GM12878 (cell line): ENCODE measurements around the gene CLPX. TPM values are rescaled to one million over a fixed set of nuclear protein-coding genes. Genes with fewer than 3 reads are reported as not detected.

Experiments used
- ATAC-seq: fragments of 200-7000 bp; cut with Tn5 transposase; 3 replicates; pipeline ENCODE4 v1.9.1; 2020; ENCODE audit warnings: mild to moderate bottlenecking, moderate library complexity
- BruUV-seq: library from RNA; stranded (reverse); fragments of 400-500 nt; replicated peaks from 2 replicates; lab custom pipeline; 2021; lab: Mats Ljungman, UMichigan
- CTCF ChIA-PET: fragments of 300-600 bp; sonication (Branson Sonifier 250); formaldehyde crosslinking; extraction: SDS; loops from one replicate; lab custom pipeline; 2021; ENCODE audit warnings: inconsistent platforms; lab: Yijun Ruan, JAX
- POLR2A ChIA-PET: fragments of 350-600 bp; formaldehyde crosslinking; extraction: SDS; loops from one replicate; lab custom pipeline; 2021; ENCODE audit warnings: inconsistent platforms; lab: Charles Lee
- RAD21 ChIA-PET: fragments of 300-600 bp; sonication (Branson Sonifier 250); formaldehyde crosslinking; loops from one replicate; lab custom pipeline; 2023; ENCODE audit warnings: antibody characterized with exemption; ENCODE audit not compliant: unreplicated experiment; lab: Charles Lee
- SMC1A ChIA-PET: fragments of 300-600 bp; sonication (Branson Sonifier 250); formaldehyde crosslinking; loops from one replicate; lab custom pipeline; 2023; ENCODE audit not compliant: unreplicated experiment, uncharacterized antibody; lab: Charles Lee
- DNase-seq: peaks from one replicate; pipeline ENCODE4 v3.0.0-alpha.2; 2011; ENCODE audit warnings: low read depth, low spot score
- FAIRE-seq: peaks from 3 replicates; lab custom pipeline; 2011; peaks lifted over from hg19 to GRCh38; lab: Jason Lieb, UNC
- H2AFZ ChIP-seq: 2 replicates; pipeline ENCODE4 v1.6.0; 2011; ENCODE audit warnings: low read depth, low read length, control low read depth; ENCODE audit not compliant: control insufficient read depth
- H3K27ac ChIP-seq: 2 replicates; pipeline ENCODE4 v1.5.1; 2011; ENCODE audit warnings: control low read depth; ENCODE audit not compliant: control insufficient read depth, insufficient read depth
- H3K27me3 ChIP-seq, 2 experiments: replicated peaks in 1 of 2; 2 replicates each; pipeline versions ENCODE4 v1.6.0 to v1.6.1; 2011; ENCODE audit warnings: low read length in 1 of 2; ENCODE audit not compliant: control insufficient read depth in 2 of 2, insufficient read depth in 2 of 2
- H3K36me3 ChIP-seq, 2 experiments: 2 replicates each; pipeline ENCODE4 v1.5.1; 2011; ENCODE audit warnings: low read length in 1 of 2; ENCODE audit not compliant: control insufficient read depth in 2 of 2, insufficient read depth in 2 of 2
- H3K4me1 ChIP-seq: 2 replicates; pipeline ENCODE4 v1.6.1; 2011; ENCODE audit warnings: mild to moderate bottlenecking, low read length, moderate library complexity, mixed read lengths; ENCODE audit not compliant: control insufficient read depth, insufficient read depth
- H3K4me2 ChIP-seq: 2 replicates; pipeline ENCODE4 v1.6.0; 2011; ENCODE audit warnings: control low read depth; ENCODE audit not compliant: control insufficient read depth, insufficient read depth
- H3K4me3 ChIP-seq: fragments of 200-600 bp; sonication (generic); 2 replicates; pipeline ENCODE4 v1.5.1; 2016
- H3K79me2 ChIP-seq: 2 replicates; pipeline ENCODE4 v1.6.0; 2011; ENCODE audit warnings: low read length; ENCODE audit not compliant: control insufficient read depth, insufficient read depth
- H3K9ac ChIP-seq: 2 replicates; pipeline ENCODE4 v1.8.0; 2011; ENCODE audit warnings: low read length, control low read depth, mixed read lengths; ENCODE audit not compliant: control insufficient read depth, insufficient read depth
- H3K9me3 ChIP-seq: replicated peaks from 3 replicates; pipeline ENCODE4 v1.5.1; 2011; ENCODE audit warnings: mild to moderate bottlenecking, low read length; ENCODE audit not compliant: control insufficient read depth, insufficient read depth
- H4K20me1 ChIP-seq: 2 replicates; pipeline ENCODE4 v1.6.0; 2011; ENCODE audit not compliant: control insufficient read depth, insufficient read depth
- CHD1 ChIP-seq: IDR thresholded peaks from 2 replicates; pipeline ENCODE4 v1.6.1; 2012; ENCODE audit warnings: low read depth, low read length, improper control_type of control experiment
- CUX1 ChIP-seq: IDR thresholded peaks from 2 replicates; pipeline ENCODE4 v1.6.1; 2012; ENCODE audit warnings: improper control_type of control experiment, low read depth, low read length; ENCODE audit not compliant: insufficient replicate concordance
- FOXK2 ChIP-seq: fragments of 450-650 bp; IDR thresholded peaks from 2 replicates; pipeline ENCODE4 v1.6.1; 2017; ENCODE audit warnings: mild to moderate bottlenecking, moderate library complexity
- GATAD2B ChIP-seq: fragments of 450-650 bp; conservative IDR thresholded peaks from 2 replicates; pipeline ENCODE4 v1.6.1; 2017; ENCODE audit warnings: low read depth, mild to moderate bottlenecking, moderate library complexity
- MEF2B ChIP-seq: fragments of 450-650 bp; IDR thresholded peaks from 2 replicates; pipeline ENCODE4 v1.6.1; 2018; ENCODE audit warnings: mild to moderate bottlenecking, moderate library complexity; ENCODE audit not compliant: partially characterized antibody, poor library complexity, severe bottlenecking
- MXI1 ChIP-seq: fragments of 150-350 bp; IDR thresholded peaks from 2 replicates; pipeline ENCODE4 v1.6.1; 2011; ENCODE audit warnings: low read depth, mild to moderate bottlenecking, inconsistent platforms, low read length, improper control_type of control experiment
- RFX5 ChIP-seq: IDR thresholded peaks from 2 replicates; pipeline ENCODE4 v1.6.1; 2011; ENCODE audit warnings: low read depth, low read length, improper control_type of control experiment
- SKIL ChIP-seq: fragments of 450-650 bp; IDR thresholded peaks from 2 replicates; pipeline ENCODE4 v1.6.1; 2017; ENCODE audit warnings: mild to moderate bottlenecking, low read depth, inconsistent platforms; ENCODE audit not compliant: poor library complexity, severe bottlenecking
- TCF12 ChIP-seq: IDR thresholded peaks from 2 replicates; pipeline ENCODE4 v1.6.1; 2011; ENCODE audit warnings: low read depth, mild to moderate bottlenecking, low read length
- WGBS: methylation state at CpG from one replicate; pipeline ENCODE4 v1.1.6; 2016; ENCODE audit warnings: low lambda C conversion rate; ENCODE audit not compliant: insufficient replicate concordance, insufficient coverage; ENCODE audit errors: missing lambda C conversion rate; 5-methylcytosine and 5-hydroxymethylcytosine counted together
- in situ Hi-C: fragments of 300-500 bp; cut with MboI; formaldehyde crosslinking; loops from 9 replicates; pipeline ENCODE4 v1.14.3; 2018; ENCODE audit warnings: mixed read lengths
- intact Hi-C: fragments of 100-400 bp; cut with micrococcal nuclease; formaldehyde crosslinking; loops from one replicate; pipeline ENCODE4 v1.14.2; 2022; ENCODE audit not compliant: unreplicated experiment
- polyA plus RNA-seq, 11 experiments: library from polyadenylated mRNA; depleted of rRNA in 4 of 11; unstranded in 6 of 11; stranded (reverse) in 5 of 11; fragments of >200 nt; fragmentation: Nextera tagmentation in 4 of 11; fragmentation: Illumina TruSeq in 1 of 11; extraction: Ambion mirVana in 4 of 11; extraction: Trizol in 1 of 11; gene quantifications; 1 replicate in 1 of 11; 2 replicates in 10 of 11; pipeline versions ENCODE4 v1.2.1 to v1.2.3, GENCODE V29; 2011 to 2016; ENCODE audit warnings: inconsistent platforms in 2 of 11, missing spikeins in 2 of 11, low read depth in 1 of 11
- total RNA-seq, 4 experiments: library from RNA; depleted of rRNA in 3 of 4; stranded (reverse); fragments of >200 nt in 3 of 4; fragmentation: Illumina TruSeq in 1 of 4; extraction: Trizol in 1 of 4; gene quantifications; 2 replicates each; pipeline versions ENCODE4 v1.2.1 to v1.2.3, GENCODE V29; 2013 to 2021
- TF ChIP-seq, protein P1 (sequence below): fragments of 450-650 bp; IDR thresholded peaks from 2 replicates; pipeline ENCODE4 v1.6.1; 2017; ENCODE audit warnings: borderline replicate concordance
- TF ChIP-seq, protein P2 (sequence below): fragments of 450-650 bp; formaldehyde crosslinking; IDR thresholded peaks from 2 replicates; pipeline ENCODE4 v1.4.0; 2022; ENCODE audit warnings: mild to moderate bottlenecking, moderate library complexity

The CLPX gene
- total and polyA plus RNA-seq, 10 of the 15 experiments (the other 5 are each of a cell fraction or from before 2014, with no cell fraction given): 10.1 to 57.4 (median 31.3) TPM

GRCh38 chr15:65130941-65131340 lies 54.2 kb downstream of the CLPX start:
- H3K27me3 ChIP-seq: no peaks in the 10 kb centered on the region
- H3K27ac ChIP-seq: no peak overlapping the region
- 0 out of 2 replicates have a peak, but pooled peaks cover 2% of the 10 kb centered on the region for H3K4me1 ChIP-seq
- H3K9me3 ChIP-seq: no peaks in the 10 kb centered on the region
- BruUV-seq: no TSS peak
- H2AFZ ChIP-seq: no peak overlapping the region
- ATAC-seq (no peak), FAIRE-seq (no peak)
- H3K4me3 ChIP-seq: no peak overlapping the region
- H3K9ac ChIP-seq: no peak overlapping the region
- H3K79me2 ChIP-seq: peaks cover 17% of the 10 kb centered on the region
- peaks cover 2% of the 10 kb centered on the region; the same call in 1 of the 2 replicates for H4K20me1 ChIP-seq
- 92% methylated on average over 5 of the region's 5 CpGs for WGBS
- intact Hi-C loops: no loop called here
- no peak for TF ChIP-seq MXI1
- no peak for TF ChIP-seq TCF12
- no peak for TF ChIP-seq RFX5
- no peak for TF ChIP-seq CUX1
- TF ChIP-seq, protein P1, sequence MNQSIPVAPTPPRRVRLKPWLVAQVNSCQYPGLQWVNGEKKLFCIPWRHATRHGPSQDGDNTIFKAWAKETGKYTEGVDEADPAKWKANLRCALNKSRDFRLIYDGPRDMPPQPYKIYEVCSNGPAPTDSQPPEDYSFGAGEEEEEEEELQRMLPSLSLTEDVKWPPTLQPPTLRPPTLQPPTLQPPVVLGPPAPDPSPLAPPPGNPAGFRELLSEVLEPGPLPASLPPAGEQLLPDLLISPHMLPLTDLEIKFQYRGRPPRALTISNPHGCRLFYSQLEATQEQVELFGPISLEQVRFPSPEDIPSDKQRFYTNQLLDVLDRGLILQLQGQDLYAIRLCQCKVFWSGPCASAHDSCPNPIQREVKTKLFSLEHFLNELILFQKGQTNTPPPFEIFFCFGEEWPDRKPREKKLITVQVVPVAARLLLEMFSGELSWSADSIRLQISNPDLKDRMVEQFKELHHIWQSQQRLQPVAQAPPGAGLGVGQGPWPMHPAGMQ: no peak
- no peak for TF ChIP-seq MEF2B
- TF ChIP-seq FOXK2: no peak
- no peak for TF ChIP-seq CHD1
- TF ChIP-seq SKIL: no peak
- TF ChIP-seq GATAD2B: no peak
- TF ChIP-seq, protein P2, sequence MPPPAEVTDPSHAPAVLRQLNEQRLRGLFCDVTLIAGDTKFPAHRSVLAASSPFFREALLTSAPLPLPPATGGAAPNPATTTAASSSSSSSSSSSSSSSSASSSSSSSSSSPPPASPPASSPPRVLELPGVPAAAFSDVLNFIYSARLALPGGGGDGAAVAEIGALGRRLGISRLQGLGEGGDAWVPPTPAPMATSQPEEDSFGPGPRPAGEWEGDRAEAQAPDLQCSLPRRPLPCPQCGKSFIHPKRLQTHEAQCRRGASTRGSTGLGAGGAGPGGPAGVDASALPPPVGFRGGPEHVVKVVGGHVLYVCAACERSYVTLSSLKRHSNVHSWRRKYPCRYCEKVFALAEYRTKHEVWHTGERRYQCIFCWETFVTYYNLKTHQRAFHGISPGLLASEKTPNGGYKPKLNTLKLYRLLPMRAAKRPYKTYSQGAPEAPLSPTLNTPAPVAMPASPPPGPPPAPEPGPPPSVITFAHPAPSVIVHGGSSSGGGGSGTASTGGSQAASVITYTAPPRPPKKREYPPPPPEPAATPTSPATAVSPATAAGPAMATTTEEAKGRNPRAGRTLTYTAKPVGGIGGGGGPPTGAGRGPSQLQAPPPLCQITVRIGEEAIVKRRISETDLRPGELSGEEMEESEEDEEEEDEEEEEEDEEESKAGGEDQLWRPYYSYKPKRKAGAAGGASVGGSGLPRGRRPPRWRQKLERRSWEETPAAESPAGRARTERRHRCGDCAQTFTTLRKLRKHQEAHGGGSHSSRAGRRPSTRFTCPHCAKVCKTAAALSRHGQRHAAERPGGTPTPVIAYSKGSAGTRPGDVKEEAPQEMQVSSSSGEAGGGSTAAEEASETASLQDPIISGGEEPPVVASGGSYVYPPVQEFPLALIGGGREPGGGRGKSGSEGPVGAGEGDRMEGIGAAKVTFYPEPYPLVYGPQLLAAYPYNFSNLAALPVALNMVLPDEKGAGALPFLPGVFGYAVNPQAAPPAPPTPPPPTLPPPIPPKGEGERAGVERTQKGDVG (CRISPR knock-in tag): no peak
- TF ChIP-seq, all 136 proteins: peak for 0
- in situ Hi-C loops: no loop called here
- ChIA-PET SMC1A (interaction anchor here (0.7 kb wide), 1 partner anchor 24 kb away, joined by 3 read pairs; no protein-coding TSS in a partner anchor), RAD21 (no interaction called here), CTCF (interaction anchor here (1.3 to 1.4 kb wide), 2 partner anchors 16 to 97 kb away, joined by 3 to 5 read pairs; partner anchors contain the start of gene UBAP1L), POLR2A (interaction anchor here (1.0 kb wide), 1 partner anchor 155 kb away, joined by 3 read pairs; no protein-coding TSS in a partner anchor)
- H3K4me2 ChIP-seq: no peak overlapping the region
- DNase-seq: no peak
- peaks cover 4 to 26% of the 10 kb centered on the region in 2 experiments for H3K36me3 ChIP-seq
